Sigmoid colon (tissue), 7 donors: ENCODE measurements around the gene PDE1A. TPM values are rescaled to one million over a fixed set of nuclear protein-coding genes. Genes with fewer than 3 reads are reported as not detected.

Experiments
- DNase-seq: peaks from one replicate; pipeline ENCODE4 v3.0.0-alpha.2; 2019
- H3K27ac ChIP-seq, 4 donors: fragments of 200-600 bp; sonication (generic); one replicate each; pipeline ENCODE4 v1.5.1; 2016 to 2019; ENCODE audit warnings: mild to moderate bottlenecking in 1 of 4
- H3K27me3 ChIP-seq, 3 donors: fragments of 200-600 bp; sonication (generic); one replicate each; pipeline ENCODE4 v1.5.1; 2019; ENCODE audit warnings: mild to moderate bottlenecking in 1 of 3
- H3K36me3 ChIP-seq, 4 donors: fragments of 200-600 bp; sonication (generic); one replicate each; pipeline ENCODE4 v1.5.1; 2016 to 2019
- H3K4me1 ChIP-seq, 4 donors: fragments of 200-600 bp; sonication (generic); one replicate each; pipeline ENCODE4 v1.5.1; 2017 to 2019
- H3K4me3 ChIP-seq, 4 donors: fragments of 200-600 bp; sonication (generic); one replicate each; pipeline ENCODE4 v1.5.1; 2017 to 2019; ENCODE audit warnings: mild to moderate bottlenecking in 2 of 4, moderate library complexity in 1 of 4
- H3K9me3 ChIP-seq, 4 donors: fragments of 200-600 bp in 3 of 4; sonication (generic) in 3 of 4; one replicate each; pipeline versions ENCODE4 v1.5.1 to v1.6.1; 2013 to 2019
- CTCF ChIP-seq, 4 experiments: fragments of 450-650 bp in 3 of 4; fragments of 200-600 bp in 1 of 4; IDR thresholded peaks; one replicate each; pipeline ENCODE4 v1.5.1; 2016 to 2019; ENCODE audit warnings: antibody characterized with exemption in 4 of 4, mild to moderate bottlenecking in 3 of 4, moderate library complexity in 2 of 4
- EP300 ChIP-seq, 4 donors: sonication (generic); formaldehyde crosslinking; IDR thresholded peaks; one replicate each; pipeline ENCODE4 v1.6.1; 2017; ENCODE audit warnings: antibody characterized with exemption in 4 of 4
- POLR2A ChIP-seq, 2 donors: fragments of 450-650 bp; IDR thresholded peaks; one replicate each; pipeline ENCODE4 v1.6.1; 2016; ENCODE audit warnings: antibody characterized with exemption in 2 of 2, mild to moderate bottlenecking in 2 of 2, moderate library complexity in 2 of 2
- POLR2AphosphoS5 ChIP-seq, 4 donors: sonication (generic); formaldehyde crosslinking; IDR thresholded peaks; one replicate each; pipeline ENCODE4 v1.6.1; 2017; ENCODE audit warnings: antibody characterized with exemption in 4 of 4
- WGBS, 2 donors: extraction: QIAGEN DNeasy Blood & Tissue Kit; methylation state at CpG; one replicate each; pipeline ENCODE4 v1.1.7; 2013; 5-methylcytosine and 5-hydroxymethylcytosine counted together
- intact Hi-C: fragments of 100-400 bp; cut with DNase I; formaldehyde crosslinking; loops from one replicate; pipeline ENCODE4 v1.15.1; 2023
- polyA plus RNA-seq, 3 donors: library from polyadenylated mRNA; stranded (reverse); fragments of 200-250 nt; gene quantifications; one replicate each; pipeline ENCODE4 v1.2.3, GENCODE V29; 2013
- total RNA-seq, 4 donors: library from RNA; depleted of rRNA; stranded (reverse); fragments of >200 nt; gene quantifications; one replicate each; pipeline ENCODE4 v1.1.0, GENCODE V29; 2016
- donor health status: healthy with polysubstance abuse.
- donor health status: Bipolar disorder and iron deficiency.
- donor health status: healthy.

PDE1A gene
- total and polyA plus RNA-seq, 7 donors, result 0.69 to 37.1 (median 17.2) TPM

- 76 to 84% methylated on average over 4 of the region's 4 CpGs for WGBS, 2 donors
- no peaks in the 10 kb centered on the region for H3K36me3 ChIP-seq
- no peaks in the 10 kb centered on the region for H3K27me3 ChIP-seq
- DNase-seq, result no peak
- intact Hi-C loops, result no loop called here
- H3K27ac ChIP-seq, result no peak overlapping the region
- H3K9me3 ChIP-seq, result no peaks in the 10 kb centered on the region
- H3K4me1 ChIP-seq, result no peaks in the 10 kb centered on the region
- TF ChIP-seq CTCF (IDR thresholded peaks at IDR 0.05), result no peak
- H3K4me3 ChIP-seq, result no peak overlapping the region
Measured at GRCh38 chr2:182319556-182320505, 107.0 kb downstream of the PDE1A start.

GRCh38 chr2:182318466-182319220, 108.2 kb downstream of the PDE1A start:
- no peak for TF ChIP-seq POLR2A (IDR thresholded peaks at IDR 0.05)
- no peak for TF ChIP-seq EP300 (IDR thresholded peaks at IDR 0.05)
- TF ChIP-seq CTCF (IDR thresholded peaks at IDR 0.05), result no peak
- TF ChIP-seq POLR2AphosphoS5 (IDR thresholded peaks at IDR 0.05), result no peak
- DNase-seq, result no peak
- H3K4me3 ChIP-seq, result no peak overlapping the region
- no peaks in the 10 kb centered on the region for H3K4me1 ChIP-seq
- no peaks in the 10 kb centered on the region for H3K27me3 ChIP-seq
- H3K36me3 ChIP-seq, result no peaks in the 10 kb centered on the region
- no peaks in the 10 kb centered on the region for H3K9me3 ChIP-seq
- H3K27ac ChIP-seq, result no peak overlapping the region
- intact Hi-C loops, result no loop called here
- WGBS, 2 donors, result 91 to 95% methylated on average over 3 of the region's 3 CpGs

- 68 to 75% methylated on average over 2 of the region's 2 CpGs for WGBS, 2 donors
- H3K4me3 ChIP-seq, result no peak overlapping the region
- intact Hi-C loops, result no loop called here
- no peak overlapping the region for H3K27ac ChIP-seq
- H3K4me1 ChIP-seq, result no peaks in the 10 kb centered on the region
- H3K27me3 ChIP-seq, result no peaks in the 10 kb centered on the region
- H3K36me3 ChIP-seq, result no peaks in the 10 kb centered on the region
- H3K9me3 ChIP-seq, result no peaks in the 10 kb centered on the region
- no peak for DNase-seq
- TF ChIP-seq POLR2AphosphoS5 (IDR thresholded peaks at IDR 0.05), result no peak
- no peak for TF ChIP-seq CTCF (IDR thresholded peaks at IDR 0.05)
- no peak for TF ChIP-seq POLR2A (IDR thresholded peaks at IDR 0.05)
- TF ChIP-seq EP300 (IDR thresholded peaks at IDR 0.05), result no peak
Measured at GRCh38 chr2:182316950-182317349, 109.9 kb downstream of the PDE1A start.

- H3K4me1 ChIP-seq, result peaks cover 0 to 5% (median 0%) of the 10 kb centered on the region in 4 donors
- WGBS, 2 donors, result 70 to 75% methylated on average over 2 of the region's 2 CpGs
- H3K36me3 ChIP-seq, result no peaks in the 10 kb centered on the region
- DNase-seq, result no peak
- H3K9me3 ChIP-seq, result no peaks in the 10 kb centered on the region
- intact Hi-C loops, result no loop called here
- H3K4me3 ChIP-seq, result no peak overlapping the region
- H3K27ac ChIP-seq, result no peak overlapping the region
- no peaks in the 10 kb centered on the region for H3K27me3 ChIP-seq
- no peak for TF ChIP-seq POLR2AphosphoS5 (IDR thresholded peaks at IDR 0.05)
- TF ChIP-seq EP300 (IDR thresholded peaks at IDR 0.05), result no peak
- no peak for TF ChIP-seq CTCF (IDR thresholded peaks at IDR 0.05)
- no peak for TF ChIP-seq POLR2A (IDR thresholded peaks at IDR 0.05)
Measured at GRCh38 chr2:182302972-182303371, 123.9 kb downstream of the PDE1A start.
